Gastrocnemius medialis (tissue), 4 donors: ENCODE results near the gene TENM3. TPM values are rescaled to one million over a fixed set of nuclear protein-coding genes. Genes with fewer than 3 reads are reported as not detected.

Experiments used
- ATAC-seq, 2 donors: fragments of 150-250 bp; one replicate each; pipeline ENCODE4 v1.9.1; 2016
- DNase-seq, 2 donors: peaks; one replicate each; pipeline ENCODE4 v3.0.0-alpha.2; 2019
- H3K27ac ChIP-seq, 4 donors: fragments of 200-600 bp; sonication (generic); 1 replicate in 1 of 4; 2 replicates in 3 of 4; pipeline ENCODE4 v1.5.1; 2016 to 2018; ENCODE audit warnings: mild to moderate bottlenecking in 2 of 4, moderate library complexity in 1 of 4
- H3K27me3 ChIP-seq, 3 donors: fragments of 200-600 bp; sonication (generic) in 2 of 3; 1 replicate in 1 of 3; 2 replicates in 2 of 3; pipeline versions ENCODE4 v1.5.1 to v1.6.0; 2016 to 2019; ENCODE audit warnings: mild to moderate bottlenecking in 1 of 3, moderate library complexity in 1 of 3
- H3K36me3 ChIP-seq, 2 donors: fragments of 200-600 bp; sonication (generic) in 1 of 2; one replicate each; pipeline ENCODE4 v1.5.1; 2017 to 2018
- H3K4me1 ChIP-seq, 2 donors: fragments of 200-600 bp; sonication (generic) in 1 of 2; one replicate each; pipeline ENCODE4 v1.5.1; 2016 to 2017; ENCODE audit warnings: mild to moderate bottlenecking in 2 of 2
- H3K4me3 ChIP-seq, 4 donors: fragments of 200-600 bp; sonication (generic) in 3 of 4; 1 replicate in 1 of 4; 2 replicates in 3 of 4; pipeline ENCODE4 v1.5.1; 2016 to 2019; ENCODE audit warnings: mild to moderate bottlenecking in 2 of 4
- H3K9me3 ChIP-seq, 3 donors: fragments of 200-600 bp; sonication (generic) in 2 of 3; 1 replicate in 1 of 3; 2 replicates in 2 of 3; pipeline ENCODE4 v1.5.1; 2016 to 2019
- CTCF ChIP-seq, 5 experiments: fragments of 450-650 bp in 3 of 5; fragments of 200-600 bp in 2 of 5; sonication (generic) in 2 of 5; IDR thresholded peaks in 4 of 5; conservative IDR thresholded peaks in 1 of 5; 1 replicate in 4 of 5; 2 replicates in 1 of 5; pipeline ENCODE4 v1.5.1; 2016 to 2019; ENCODE audit warnings: antibody characterized with exemption in 5 of 5, mild to moderate bottlenecking in 3 of 5, moderate library complexity in 3 of 5
- POLR2A ChIP-seq, 2 donors: fragments of 450-650 bp; IDR thresholded peaks; one replicate each; pipeline ENCODE4 v1.6.1; 2017; ENCODE audit warnings: antibody characterized with exemption in 2 of 2, mild to moderate bottlenecking in 2 of 2, moderate library complexity in 2 of 2
- in situ Hi-C, 4 donors: fragments of 200-750 bp; cut with MboI; loops; one replicate each; pipeline versions ENCODE4 v1.15.0 to v1.8.0; 2017; ENCODE audit warnings: low sequenced_read_pairs in 4 of 4
- intact Hi-C: fragments of 100-400 bp; cut with DNase I; formaldehyde crosslinking; loops from one replicate; pipeline ENCODE4 v1.15.1; 2023; ENCODE audit warnings: low total_unique reads
- total RNA-seq, 4 donors: library from RNA; depleted of rRNA; stranded (reverse); fragments of >200 nt; gene quantifications; one replicate each; pipeline versions ENCODE4 v1.1.0 to v1.2.3, GENCODE V29; 2016

Gene TENM3
- total RNA-seq, 4 donors from 2014 or later = 8.3 to 16.2 (median 12.3) TPM

- no peak for ATAC-seq
- H3K9me3 ChIP-seq = peaks cover 0 to 2% (median 0%) of the 10 kb centered on the region in 3 donors
Measured at GRCh38 chr4:182246401-182247205, 3.4 kb downstream of the TENM3 start.

GRCh38 chr4:182248295-182248694 lies 5.1 kb downstream of the TENM3 start:
- no peak for DNase-seq
- Histone ChIP-seq H3K4me3 (no peak overlapping the region), H3K27me3 (no peaks in the 10 kb centered on the region), H3K4me1 (no peaks in the 10 kb centered on the region), H3K9me3 (peaks cover 0 to 2% (median 0%) of the 10 kb centered on the region in 3 donors), H3K36me3 (no peaks in the 10 kb centered on the region), H3K27ac (no peak overlapping the region)
- in situ Hi-C loops (no loop called here), intact Hi-C loops (no loop called here)
- TF ChIP-seq POLR2A (IDR thresholded peaks at IDR 0.05) (no peak), CTCF (IDR thresholded peaks at IDR 0.05 in 4 of 5, conservative IDR thresholded peaks at IDR 0.05 in 1 of 5) (no peak)
- ATAC-seq = no peak

More at GRCh38 chr4:182246401-182247205, 3.4 kb downstream of the TENM3 start:
- no peak for TF ChIP-seq POLR2A (IDR thresholded peaks at IDR 0.05)
- no peak for TF ChIP-seq CTCF (IDR thresholded peaks at IDR 0.05 in 4 of 5, conservative IDR thresholded peaks at IDR 0.05 in 1 of 5)
- Histone ChIP-seq H3K4me1 (no peaks in the 10 kb centered on the region), H3K27me3 (no peaks in the 10 kb centered on the region), H3K27ac (no peak overlapping the region), H3K4me3 (no peak overlapping the region), H3K36me3 (no peaks in the 10 kb centered on the region)
- in situ Hi-C loops (no loop called here), intact Hi-C loops (no loop called here)
- DNase-seq = no peak

- TF ChIP-seq CTCF (IDR thresholded peaks at IDR 0.05 in 4 of 5, conservative IDR thresholded peaks at IDR 0.05 in 1 of 5) (no peak), POLR2A (IDR thresholded peaks at IDR 0.05) (no peak)
- no peak overlapping the region for H3K27ac ChIP-seq
- DNase-seq = no peak
- no peaks in the 10 kb centered on the region for H3K36me3 ChIP-seq
- no peak for ATAC-seq
- in situ Hi-C loops (no loop called here), intact Hi-C loops (no loop called here)
- no peak overlapping the region for H3K4me3 ChIP-seq
- H3K27me3 ChIP-seq = no peaks in the 10 kb centered on the region
- H3K4me1 ChIP-seq = no peaks in the 10 kb centered on the region
- H3K9me3 ChIP-seq = peaks cover 0 to 2% (median 0%) of the 10 kb centered on the region in 3 donors
Measured at GRCh38 chr4:182250446-182250845, 7.2 kb downstream of the TENM3 start.

- Histone ChIP-seq H3K4me1 (no peaks in the 10 kb centered on the region), H3K4me3 (no peak overlapping the region), H3K27ac (no peak overlapping the region), H3K36me3 (no peaks in the 10 kb centered on the region), H3K27me3 (no peaks in the 10 kb centered on the region), H3K9me3 (peaks cover 0 to 2% (median 0%) of the 10 kb centered on the region in 3 donors)
- intact Hi-C loops (no loop called here), in situ Hi-C loops (no loop called here)
- TF ChIP-seq CTCF (IDR thresholded peaks at IDR 0.05 in 4 of 5, conservative IDR thresholded peaks at IDR 0.05 in 1 of 5) = no peak
- no peak for TF ChIP-seq POLR2A (IDR thresholded peaks at IDR 0.05)
- ATAC-seq (no peak), DNase-seq (no peak)
Measured at GRCh38 chr4:182251116-182251515, 7.9 kb downstream of the TENM3 start.
